Mesodermal cell (in vitro differentiated cells): ENCODE data around the gene CLN5. TPM values are rescaled to one million over a fixed set of nuclear protein-coding genes. Genes with fewer than 3 reads are reported as not detected.

ENCODE experiments used
- H3K27ac ChIP-seq: 2 replicates; pipeline ENCODE4 v1.7.0; 2013; ENCODE audit warnings: mild to moderate bottlenecking, low read depth, low read length, moderate library complexity; ENCODE audit not compliant: severe bottlenecking
- H3K36me3 ChIP-seq: 2 replicates; pipeline ENCODE4 v1.7.1; 2013; ENCODE audit warnings: mild to moderate bottlenecking, low read length, moderate library complexity; ENCODE audit not compliant: control insufficient read depth, insufficient read depth
- H3K4me1 ChIP-seq: one replicate; pipeline ENCODE4 v1.7.1; 2013; ENCODE audit warnings: mild to moderate bottlenecking, low read length; ENCODE audit not compliant: insufficient read depth, control insufficient read depth, poor library complexity, severe bottlenecking
- H3K4me3 ChIP-seq: 2 replicates; pipeline ENCODE4 v1.7.0; 2013; ENCODE audit warnings: low read length, control low read depth, mild to moderate bottlenecking; ENCODE audit not compliant: insufficient read depth, poor library complexity, severe bottlenecking; ENCODE audit errors: extremely low read depth
- H3K9me3 ChIP-seq: 2 replicates; pipeline ENCODE4 v1.7.1; 2013; ENCODE audit warnings: mild to moderate bottlenecking, low read length, moderate library complexity; ENCODE audit not compliant: control insufficient read depth
- WGBS, 2 experiments: methylation state at CpG; one replicate each; pipeline ENCODE4 v1.1.5; 2013; ENCODE audit warnings: missing lambda C conversion rate in 2 of 2; ENCODE audit not compliant: insufficient coverage in 2 of 2; 5-methylcytosine and 5-hydroxymethylcytosine counted together
- polyA plus RNA-seq, 2 experiments: library from polyadenylated mRNA; stranded (reverse); fragments of 50-300 nt; gene quantifications; one replicate each; pipeline ENCODE4 v1.2.3, GENCODE V29; 2013

Gene CLN5
- polyA plus RNA-seq (2013, experiment 1 of 2): 13.2 TPM
- 13.9 TPM for polyA plus RNA-seq (2013, experiment 2 of 2)

GRCh38 chr13:76991796-76992547 is at the start of gene CLN5:
Gene CLN5, plus strand, starts transcription at chr13:76992081. Its CDS starts 18 bp downstream, at chr13:76992099.
- H3K9me3 ChIP-seq: no peaks in the 10 kb centered on the region
- H3K36me3 ChIP-seq: peaks cover 10% of the 10 kb centered on the region
- H3K4me3 ChIP-seq: peak within 1 kb of the TSS; percentile 79
- 0 to 1% methylated on average over 30 to 70 of the region's 73 CpGs for WGBS, 2 experiments
- peak within 1 kb of the TSS; percentile 80 for H3K27ac ChIP-seq
- peaks cover 5% of the 10 kb centered on the region for H3K4me1 ChIP-seq

- WGBS, 2 experiments: 94 to 100% methylated on average over 2 to 3 of the region's 4 CpGs
Measured at GRCh38 chr13:76942363-76942762, 49.5 kb upstream of the CLN5 start.

GRCh38 chr13:76943646-76944045 is 48.2 kb upstream of the CLN5 start:
- H3K9me3 ChIP-seq: no peaks in the 10 kb centered on the region
- H3K36me3 ChIP-seq: no peaks in the 10 kb centered on the region
- no peak overlapping the region for H3K27ac ChIP-seq
- H3K4me1 ChIP-seq: no peaks in the 10 kb centered on the region
- no peak overlapping the region for H3K4me3 ChIP-seq
- 91% methylated on average over 1 of the region's 2 CpGs for WGBS, 2 experiments

More at GRCh38 chr13:76942363-76942762, 49.5 kb upstream of the CLN5 start:
- no peak overlapping the region for H3K4me3 ChIP-seq
- H3K9me3 ChIP-seq: no peaks in the 10 kb centered on the region
- H3K4me1 ChIP-seq: no peaks in the 10 kb centered on the region
- no peak overlapping the region for H3K27ac ChIP-seq
- no peaks in the 10 kb centered on the region for H3K36me3 ChIP-seq

GRCh38 chr13:76944456-76944855 is 47.4 kb upstream of the CLN5 start:
- Histone ChIP-seq H3K27ac (no peak overlapping the region), H3K4me1 (no peaks in the 10 kb centered on the region), H3K4me3 (no peak overlapping the region), H3K9me3 (no peaks in the 10 kb centered on the region), H3K36me3 (no peaks in the 10 kb centered on the region)
- 80 to 88% methylated on average over 3 to 4 of the region's 4 CpGs for WGBS, 2 experiments

GRCh38 chr13:76948149-76948548 is 43.7 kb upstream of the CLN5 start, which contains the start of gene ACOD1:
Gene ACOD1, plus strand, starts transcription at chr13:76948511. Its CDS starts 48 bp downstream, at chr13:76948559.
- H3K4me1 ChIP-seq: no peaks in the 10 kb centered on the region
- no peaks in the 10 kb centered on the region for H3K36me3 ChIP-seq
- WGBS, 2 experiments: 100% methylated on average over 1 of the region's 2 CpGs; no CpG with 5 or more reads in 1 of the 2 experiments
- H3K4me3 ChIP-seq: no peak within 1 kb of the TSS
- no peaks in the 10 kb centered on the region for H3K9me3 ChIP-seq
- H3K27ac ChIP-seq: no peak within 1 kb of the TSS

- WGBS, 2 experiments: 100% methylated on average over 1 of the region's 2 CpGs; no CpG with 5 or more reads in 1 of the 2 experiments
- no peaks in the 10 kb centered on the region for H3K9me3 ChIP-seq
- H3K4me3 ChIP-seq: no peak overlapping the region
- no peak overlapping the region for H3K27ac ChIP-seq
- H3K36me3 ChIP-seq: no peaks in the 10 kb centered on the region
- H3K4me1 ChIP-seq: no peaks in the 10 kb centered on the region
Measured at GRCh38 chr13:76950101-76950500, 41.8 kb upstream of the CLN5 start.

GRCh38 chr13:76953968-76954367 is 37.9 kb upstream of the CLN5 start:
- Histone ChIP-seq H3K4me1 (no peaks in the 10 kb centered on the region), H3K27ac (no peak overlapping the region), H3K9me3 (peaks cover 4% of the 10 kb centered on the region), H3K4me3 (no peak overlapping the region), H3K36me3 (no peaks in the 10 kb centered on the region)
- 90 to 100% methylated on average over 1 to 2 of the region's 3 CpGs for WGBS, 2 experiments

GRCh38 chr13:76954538-76954937 is 37.3 kb upstream of the CLN5 start:
- Histone ChIP-seq H3K4me3 (no peak overlapping the region), H3K9me3 (peaks cover 10% of the 10 kb centered on the region)
- 80 to 93% methylated on average over 3 of the region's 6 CpGs for WGBS, 2 experiments

GRCh38 chr13:76955193-76955592 is 36.7 kb upstream of the CLN5 start:
- no peaks in the 10 kb centered on the region for H3K4me1 ChIP-seq
- 95 to 100% methylated on average over 2 of the region's 4 CpGs for WGBS, 2 experiments
- H3K4me3 ChIP-seq: no peak overlapping the region
- H3K27ac ChIP-seq: no peak overlapping the region
- peaks cover 15% of the 10 kb centered on the region for H3K9me3 ChIP-seq
- H3K36me3 ChIP-seq: no peaks in the 10 kb centered on the region

More at GRCh38 chr13:76954538-76954937, 37.3 kb upstream of the CLN5 start:
- H3K27ac ChIP-seq: no peak overlapping the region
- no peaks in the 10 kb centered on the region for H3K36me3 ChIP-seq
- H3K4me1 ChIP-seq: no peaks in the 10 kb centered on the region

GRCh38 chr13:76955661-76956060 is 36.2 kb upstream of the CLN5 start:
- H3K27ac ChIP-seq: no peak overlapping the region
- WGBS, 2 experiments: 83 to 89% methylated on average over 4 of the region's 5 CpGs
- H3K4me3 ChIP-seq: no peak overlapping the region
- peaks cover 19% of the 10 kb centered on the region for H3K9me3 ChIP-seq
- no peaks in the 10 kb centered on the region for H3K36me3 ChIP-seq
- H3K4me1 ChIP-seq: no peaks in the 10 kb centered on the region

GRCh38 chr13:76958841-76959432 is 32.9 kb upstream of the CLN5 start:
- no peak overlapping the region for H3K4me3 ChIP-seq
- no peaks in the 10 kb centered on the region for H3K4me1 ChIP-seq
- WGBS, 2 experiments: 84 to 89% methylated on average over 2 to 3 of the region's 4 CpGs
- H3K36me3 ChIP-seq: no peaks in the 10 kb centered on the region
- no peak overlapping the region for H3K27ac ChIP-seq
- H3K9me3 ChIP-seq: peaks cover 24% of the 10 kb centered on the region
